Measurements from ENCODE around the gene CEP57. TPM values are rescaled to one million over a fixed set of nuclear protein-coding genes. Genes with fewer than 3 reads are reported as not detected.
"Not testable (repeated sequence)": the region's sequence is repeated elsewhere in the genome, so short reads cannot be mapped to it uniquely, and the experiment has no call there.

Gene CEP57
- total RNA-seq, 1 donor from 2014 or later = 17.6 TPM

GRCh38 chr11:95793116-95793515 is 2.8 kb downstream of the CEP57 start:
- DNase-seq (ENCODE audit: missing footprints) (no peak), ATAC-seq (no peak)
- intact Hi-C loops (cut with DNase I) = no loop called here

GRCh38 chr11:95794086-95794485 is 3.8 kb downstream of the CEP57 start:
- ATAC-seq = no peak
- intact Hi-C loops (cut with DNase I) = no loop called here
- DNase-seq (ENCODE audit: missing footprints) = no peak

GRCh38 chr11:95795627-95796295 is 5.5 kb downstream of the CEP57 start:
- intact Hi-C loops (cut with DNase I) = no loop called here
- ATAC-seq = no peak

GRCh38 chr11:95796501-95796900 is 6.2 kb downstream of the CEP57 start:
- DNase-seq (ENCODE audit: missing footprints) (no peak), ATAC-seq (no peak)
- intact Hi-C loops (cut with DNase I) = no loop called here

More at GRCh38 chr11:95795627-95796295, 5.5 kb downstream of the CEP57 start:
- DNase-seq (ENCODE audit: missing footprints) = no peak

GRCh38 chr11:95799546-95799945 is 9.2 kb downstream of the CEP57 start:
- DNase-seq (ENCODE audit: missing footprints) (no peak), ATAC-seq (no peak)
- intact Hi-C loops (cut with DNase I) = no loop called here

GRCh38 chr11:95800438-95800837 is 10.1 kb downstream of the CEP57 start:
- ATAC-seq (no peak), DNase-seq (ENCODE audit: missing footprints) (no peak)
- intact Hi-C loops (cut with DNase I) = no loop called here

- ATAC-seq (no peak), DNase-seq (ENCODE audit: missing footprints) (no peak)
- intact Hi-C loops (cut with DNase I) = no loop called here
Observed at GRCh38 chr11:95802806-95803205, 12.5 kb downstream of the CEP57 start.

- intact Hi-C loops (cut with DNase I) = no loop called here
- ATAC-seq = no peak
Observed at GRCh38 chr11:95803973-95804372, 13.7 kb downstream of the CEP57 start.

GRCh38 chr11:95805869-95806268 is 15.6 kb downstream of the CEP57 start:
- intact Hi-C loops (cut with DNase I) = no loop called here
- DNase-seq (ENCODE audit: missing footprints) = no peak
- ATAC-seq = no peak

More at GRCh38 chr11:95803973-95804372, 13.7 kb downstream of the CEP57 start:
- no peak for DNase-seq (ENCODE audit: missing footprints)

- DNase-seq (ENCODE audit: missing footprints); ATAC-seq; intact Hi-C loops (cut with DNase I): not testable (repeated sequence)
Observed at GRCh38 chr11:95806464-95806863, 16.2 kb downstream of the CEP57 start.

- DNase-seq (ENCODE audit: missing footprints); ATAC-seq; intact Hi-C loops (cut with DNase I): not testable (repeated sequence)
Observed at GRCh38 chr11:95811052-95811451, 20.8 kb downstream of the CEP57 start.

- intact Hi-C loops (cut with DNase I) = no loop called here
- ATAC-seq = no peak
Observed at GRCh38 chr11:95816037-95816436, 25.7 kb downstream of the CEP57 start.

GRCh38 chr11:95821640-95822039 is 31.3 kb downstream of the CEP57 start:
- DNase-seq (ENCODE audit: missing footprints) (no peak), ATAC-seq (no peak)
- intact Hi-C loops (cut with DNase I) = no loop called here

More at GRCh38 chr11:95816037-95816436, 25.7 kb downstream of the CEP57 start:
- DNase-seq (ENCODE audit: missing footprints) = no peak

- no peak for DNase-seq (ENCODE audit: missing footprints)
- no peak for ATAC-seq
- intact Hi-C loops (cut with DNase I) = no loop called here
Observed at GRCh38 chr11:95827696-95828095, 37.4 kb downstream of the CEP57 start.

GRCh38 chr11:95829580-95830259 is 39.4 kb downstream of the CEP57 start:
- DNase-seq (ENCODE audit: missing footprints) (no peak), ATAC-seq (no peak)
- intact Hi-C loops (cut with DNase I) = loop anchor here (10.0 kb wide), 2 partner anchors 565 to 595 kb away; partner anchors contain the start of gene JRKL

GRCh38 chr11:95831198-95831883 is 41.0 kb downstream of the CEP57 start:
- intact Hi-C loops (cut with DNase I) = loop anchor here (10.0 kb wide), 2 partner anchors 563 to 593 kb away; partner anchors contain the start of gene JRKL

GRCh38 chr11:95832763-95833162 is 42.5 kb downstream of the CEP57 start:
- intact Hi-C loops (cut with DNase I) = loop anchor here (10.0 kb wide), 2 partner anchors 562 to 592 kb away; partner anchors contain the start of gene JRKL
- no peak for DNase-seq (ENCODE audit: missing footprints)
- ATAC-seq = no peak

More at GRCh38 chr11:95831198-95831883, 41.0 kb downstream of the CEP57 start:
- no peak for DNase-seq (ENCODE audit: missing footprints)
- ATAC-seq = no peak

GRCh38 chr11:95833378-95833777 is 43.1 kb downstream of the CEP57 start:
- ATAC-seq = no peak
- DNase-seq (ENCODE audit: missing footprints) = no peak
- intact Hi-C loops (cut with DNase I) = loop anchor here (10.0 kb wide), 2 partner anchors 561 to 591 kb away; partner anchors contain the start of gene JRKL

- intact Hi-C loops (cut with DNase I) = loop anchor here (10.0 kb wide), 2 partner anchors 559 to 589 kb away; partner anchors contain the start of gene JRKL
- no peak for ATAC-seq
Observed at GRCh38 chr11:95835351-95835750, 45.1 kb downstream of the CEP57 start.

More at GRCh38 chr11:95835351-95835750, 45.1 kb downstream of the CEP57 start:
- no peak for DNase-seq (ENCODE audit: missing footprints)

Measured in Right ventricle myocardium inferior (tissue), 1 donor.